GM12892 (cell line): ENCODE results near the gene TM9SF3.

Source experiments
- POLR2A ChIP-seq: IDR thresholded peaks from 2 replicates; pipeline ENCODE4 v1.6.1; 2011; ENCODE audit warnings: low read depth, low read length, control low read depth
- POLR2AphosphoS5 ChIP-seq: IDR thresholded peaks from 2 replicates; pipeline ENCODE4 v1.6.1; 2011; ENCODE audit warnings: low read depth, low read length, control low read depth
- TAF1 ChIP-seq: IDR thresholded peaks from 2 replicates; pipeline ENCODE4 v1.6.1; 2011; ENCODE audit warnings: low read depth, mild to moderate bottlenecking, control low read depth, low read length, borderline replicate concordance

DNA sequence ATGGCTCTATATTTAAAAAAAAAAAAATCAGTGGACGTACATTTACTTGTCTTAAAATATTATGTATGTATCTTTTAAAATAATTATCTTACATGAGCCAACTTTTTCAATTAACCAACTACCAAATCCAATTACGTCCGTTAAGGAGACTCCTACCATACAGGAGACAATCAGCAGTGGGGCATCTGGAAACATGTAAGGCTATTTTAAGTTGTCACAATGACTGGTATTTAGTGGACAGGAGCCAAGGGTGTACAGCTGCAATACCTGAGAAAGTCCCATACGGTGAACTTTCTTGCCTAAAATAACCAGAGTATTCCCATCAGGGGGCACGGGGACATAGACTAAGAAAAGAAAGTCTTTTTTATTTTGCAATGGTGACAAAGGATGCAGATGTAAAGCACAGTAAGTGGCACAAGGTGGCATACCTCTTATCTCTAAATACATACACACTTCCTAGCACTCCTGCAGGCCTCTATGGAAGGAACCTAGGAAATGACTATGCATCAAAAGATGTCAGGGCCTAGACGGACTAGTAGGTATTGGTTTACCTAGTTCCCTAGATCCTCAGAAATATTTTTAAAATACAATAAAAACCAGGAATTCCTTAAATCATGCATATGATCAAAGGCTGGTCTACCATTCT lies 57.1 kb downstream of the TM9SF3 start:
- TF ChIP-seq POLR2A (no peak), POLR2AphosphoS5 (no peak), TAF1 (no peak)
